GM19240 (cell line): Measurements from ENCODE around the gene ARHGAP9.
"Not testable (repeated sequence)": the region's sequence is repeated elsewhere in the genome, so short reads cannot be mapped to it uniquely, and the experiment has no call there.

Experiments used
- DNase-seq: peaks from one replicate; pipeline ENCODE4 v3.0.0; 2011; ENCODE audit warnings: low spot score; ENCODE audit not compliant: insufficient read length

The ARHGAP9 gene

GRCh38 chr12:57495051-57495701, 15.5 kb upstream of the ARHGAP9 start:
- not testable (repeated sequence) for DNase-seq

- no peak for DNase-seq
Measured at GRCh38 chr12:57491393-57492280, 12.0 kb upstream of the ARHGAP9 start.

GRCh38 chr12:57490126-57490525, 10.5 kb upstream of the ARHGAP9 start:
- no peak for DNase-seq

GRCh38 chr12:57489157-57489641, 9.5 kb upstream of the ARHGAP9 start:
- DNase-seq, result no peak

- DNase-seq, result no peak
Measured at GRCh38 chr12:57488402-57489156, 8.9 kb upstream of the ARHGAP9 start.

GRCh38 chr12:57487597-57488401, 8.1 kb upstream of the ARHGAP9 start, which contains the start of gene MARS1:
Gene MARS1 (plus strand): TSS chr12:57488068. CDS start chr12:57488091, 23 bp downstream.
- peak; percentile 92 for DNase-seq

- DNase-seq, result no peak
Measured at GRCh38 chr12:57487055-57487596, 7.5 kb upstream of the ARHGAP9 start.

GRCh38 chr12:57485695-57486094, 6.0 kb upstream of the ARHGAP9 start:
- no peak for DNase-seq

- DNase-seq, result no peak
Measured at GRCh38 chr12:57483466-57483865, 3.8 kb upstream of the ARHGAP9 start.

GRCh38 chr12:57481671-57482070, 2.0 kb upstream of the ARHGAP9 start:
- no peak for DNase-seq

GRCh38 chr12:57479043-57479375, 657 bp downstream of the ARHGAP9 start:
- DNase-seq, result no peak

- no peak for DNase-seq
Measured at GRCh38 chr12:57477710-57478681, 1.7 kb downstream of the ARHGAP9 start.

GRCh38 chr12:57476993-57477709, 2.5 kb downstream of the ARHGAP9 start:
- no peak for DNase-seq

GRCh38 chr12:57476162-57476992, 3.3 kb downstream of the ARHGAP9 start:
- DNase-seq, result no peak

- no peak for DNase-seq
Measured at GRCh38 chr12:57475271-57476161, 4.2 kb downstream of the ARHGAP9 start.

GRCh38 chr12:57474862-57475261, 4.8 kb downstream of the ARHGAP9 start:
- DNase-seq, result no peak

GRCh38 chr12:57474430-57474829, 5.2 kb downstream of the ARHGAP9 start:
- no peak for DNase-seq
